GM12873 (cell line): Measurements from ENCODE around the gene IL1RAP.

Source experiments
- CTCF ChIP-seq: IDR thresholded peaks from 2 replicates; pipeline ENCODE4 v1.5.1; 2012; ENCODE audit warnings: low read depth, mild to moderate bottlenecking, moderate library complexity, low read length, control low read depth; ENCODE audit not compliant: insufficient read depth; ENCODE audit errors: missing control alignments

Gene IL1RAP

GRCh38 chr3:190644766-190645165 lies 130.9 kb downstream of the IL1RAP start:
- no peak for TF ChIP-seq CTCF

GRCh38 chr3:190645932-190646460 lies 132.1 kb downstream of the IL1RAP start:
- no peak for TF ChIP-seq CTCF

- TF ChIP-seq CTCF, result no peak
These were observed 133.1 kb downstream of the IL1RAP start for GRCh38 chr3:190646996-190647395.

GRCh38 chr3:190655933-190656332 lies 142.0 kb downstream of the IL1RAP start:
- no peak for TF ChIP-seq CTCF

GRCh38 chr3:190658106-190658505 lies 144.2 kb downstream of the IL1RAP start:
- TF ChIP-seq CTCF, result no peak

GRCh38 chr3:190666821-190667220 lies 152.9 kb downstream of the IL1RAP start:
- TF ChIP-seq CTCF, result no peak

GRCh38 chr3:190671658-190672057 lies 157.8 kb downstream of the IL1RAP start:
- no peak for TF ChIP-seq CTCF
